GM12865 (cell line): Measurements from ENCODE around the gene SOX10.

Experiments used
- DNase-seq: peaks from one replicate; pipeline ENCODE4 v3.0.0; 2010; ENCODE audit warnings: low read depth
- H3K4me3 ChIP-seq: 2 replicates; pipeline ENCODE4 v1.5.1; 2011; ENCODE audit warnings: mild to moderate bottlenecking, low read depth, low read length, control low read depth
- CTCF ChIP-seq: IDR thresholded peaks from 2 replicates; pipeline ENCODE4 v1.5.1; 2011; ENCODE audit warnings: low read length, control low read depth, low read depth, inconsistent platforms; ENCODE audit not compliant: insufficient read depth; ENCODE audit errors: missing control alignments

Gene SOX10

GRCh38 chr22:37991731-37992442, 7.5 kb upstream of the SOX10 start:
- no peak overlapping the region for H3K4me3 ChIP-seq
- no peak for TF ChIP-seq CTCF
- no peak for DNase-seq

GRCh38 chr22:37990862-37991261, 6.5 kb upstream of the SOX10 start:
- no peak for TF ChIP-seq CTCF
- H3K4me3 ChIP-seq = no peak overlapping the region
- no peak for DNase-seq

GRCh38 chr22:37990301-37990700, 5.9 kb upstream of the SOX10 start:
- DNase-seq = no peak
- TF ChIP-seq CTCF = no peak
- H3K4me3 ChIP-seq = no peak overlapping the region

- no peak overlapping the region for H3K4me3 ChIP-seq
- no peak for TF ChIP-seq CTCF
- no peak for DNase-seq
Observed at GRCh38 chr22:37989146-37990045, 5.0 kb upstream of the SOX10 start.

- TF ChIP-seq CTCF = no peak
- no peak overlapping the region for H3K4me3 ChIP-seq
- no peak for DNase-seq
Observed at GRCh38 chr22:37986371-37986770, 2.0 kb upstream of the SOX10 start.

- TF ChIP-seq CTCF = no peak
- DNase-seq = no peak
- H3K4me3 ChIP-seq = no peak overlapping the region
Observed at GRCh38 chr22:37985751-37986281, 1.5 kb upstream of the SOX10 start.
